ENCODE data around the gene CA14. TPM values are rescaled to one million over a fixed set of nuclear protein-coding genes. Genes with fewer than 3 reads are reported as not detected.

Gene CA14
- total RNA-seq, 1 donor from 2014 or later = not detected

DNA sequence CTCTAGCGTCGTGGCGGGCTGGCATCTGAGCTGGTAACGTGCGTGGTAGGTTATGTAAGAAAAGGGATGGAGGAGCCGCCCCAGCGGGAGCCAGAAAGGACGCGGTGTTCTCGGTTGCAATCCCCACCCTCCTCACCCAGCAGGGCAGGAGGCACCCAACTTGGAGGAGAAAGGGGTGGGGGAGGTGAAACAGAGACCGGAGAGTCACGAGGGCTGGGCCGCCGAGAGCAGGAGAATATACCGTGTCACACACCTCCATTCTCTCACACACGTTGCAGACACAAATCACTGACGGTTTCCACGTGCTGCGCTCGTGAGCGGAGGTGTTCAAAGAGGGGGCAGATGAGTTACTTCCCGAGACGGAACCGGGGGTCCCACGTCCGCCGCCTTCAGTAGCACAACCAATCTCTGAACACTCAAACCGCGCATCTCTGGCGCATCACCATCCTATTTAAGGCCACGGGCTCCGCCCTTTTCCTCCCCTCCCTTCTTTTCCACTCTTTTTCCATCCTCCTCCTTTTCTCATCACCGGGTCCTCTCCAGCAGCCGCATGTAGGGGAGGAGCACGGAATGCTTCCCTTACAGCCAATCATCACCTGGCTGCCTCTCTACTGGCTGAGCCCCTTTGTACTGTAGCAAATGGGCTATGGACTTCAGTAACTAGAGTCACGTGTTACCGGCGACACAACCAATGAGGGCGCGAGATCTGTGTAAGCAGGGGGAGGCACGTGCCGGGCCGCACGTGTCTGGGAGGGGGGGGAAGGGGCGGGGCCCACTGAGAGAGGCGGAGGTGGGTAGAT is 24.4 kb downstream of the CA14 start, which contains the start of gene CIART:
Gene CIART, plus strand, starts transcription at position 797 of the 800 bp plus-strand sequence. CDS start 714 bp downstream, outside the sequence.
- TF ChIP-seq, protein P1, sequence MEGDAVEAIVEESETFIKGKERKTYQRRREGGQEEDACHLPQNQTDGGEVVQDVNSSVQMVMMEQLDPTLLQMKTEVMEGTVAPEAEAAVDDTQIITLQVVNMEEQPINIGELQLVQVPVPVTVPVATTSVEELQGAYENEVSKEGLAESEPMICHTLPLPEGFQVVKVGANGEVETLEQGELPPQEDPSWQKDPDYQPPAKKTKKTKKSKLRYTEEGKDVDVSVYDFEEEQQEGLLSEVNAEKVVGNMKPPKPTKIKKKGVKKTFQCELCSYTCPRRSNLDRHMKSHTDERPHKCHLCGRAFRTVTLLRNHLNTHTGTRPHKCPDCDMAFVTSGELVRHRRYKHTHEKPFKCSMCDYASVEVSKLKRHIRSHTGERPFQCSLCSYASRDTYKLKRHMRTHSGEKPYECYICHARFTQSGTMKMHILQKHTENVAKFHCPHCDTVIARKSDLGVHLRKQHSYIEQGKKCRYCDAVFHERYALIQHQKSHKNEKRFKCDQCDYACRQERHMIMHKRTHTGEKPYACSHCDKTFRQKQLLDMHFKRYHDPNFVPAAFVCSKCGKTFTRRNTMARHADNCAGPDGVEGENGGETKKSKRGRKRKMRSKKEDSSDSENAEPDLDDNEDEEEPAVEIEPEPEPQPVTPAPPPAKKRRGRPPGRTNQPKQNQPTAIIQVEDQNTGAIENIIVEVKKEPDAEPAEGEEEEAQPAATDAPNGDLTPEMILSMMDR (IDR thresholded peaks at IDR 0.05) = no peak
- H3K9me3 Mint-ChIP-seq = peaks cover 4% of the 10 kb centered on the region
- H3K4me3 Mint-ChIP-seq = peak within 1 kb of the TSS; percentile 85
- DNase-seq (peak; percentile 39), ATAC-seq (ENCODE audit: low read depth) (peak; percentile 84)
- H3K27me3 Mint-ChIP-seq = peaks cover 3% of the 10 kb centered on the region
- ChIA-PET POLR2A (interaction anchor here (0.6 to 1.8 kb wide), 10 partner anchors 13 to 1173 kb away, joined by 3 to 9 read pairs (median 4); partner anchors contain the start of genes ANP32E, APH1A and RPRD2), CTCF (interaction anchor here (0.7 to 2.5 kb wide), 8 partner anchors 13 to 94 kb away, joined by 3 to 34 read pairs (median 4); partner anchors contain the start of genes APH1A and CA14)
- no peaks in the 10 kb centered on the region for H3K36me3 Mint-ChIP-seq (ENCODE audit: low read depth)
- intact Hi-C loops (cut with micrococcal nuclease) = loop anchor here (1.0 to 5.0 kb wide), 7 partner anchors 11 to 215 kb away; partner anchors contain the start of genes ANP32E, APH1A, MRPS21 and PRPF3
- peaks cover 20% of the 10 kb centered on the region for H3K4me1 Mint-ChIP-seq
- peak within 1 kb of the TSS; percentile 67 for H3K27ac Mint-ChIP-seq

DNA sequence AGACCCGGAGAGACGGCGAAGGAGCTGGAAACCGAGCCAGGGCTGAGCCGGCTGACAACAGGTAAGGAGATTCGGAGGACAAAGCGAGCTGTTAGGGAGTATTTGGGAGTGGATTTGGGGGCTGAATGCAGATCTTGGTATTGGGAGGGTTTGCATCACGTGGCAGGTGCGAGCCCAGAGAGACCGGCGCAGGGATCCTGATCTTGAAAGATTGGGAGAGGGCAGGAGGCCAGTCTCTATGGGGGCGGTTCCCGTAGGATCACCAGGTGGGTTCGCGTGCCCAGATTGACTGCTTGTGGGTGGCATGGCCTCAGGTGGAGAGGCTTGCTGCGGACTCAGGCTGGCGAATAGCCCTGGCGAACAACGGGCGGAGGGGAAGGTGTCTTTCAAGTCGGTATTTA is 25.0 kb downstream of the CA14 start:
- DNase-seq (peak; percentile 37), ATAC-seq (ENCODE audit: low read depth) (no peak)
- Mint-ChIP-seq H3K36me3 (ENCODE audit: low read depth) (no peaks in the 10 kb centered on the region), H3K27me3 (peaks cover 3% of the 10 kb centered on the region), H3K4me1 (peaks cover 20% of the 10 kb centered on the region), H3K27ac (peak overlapping the region; percentile 42), H3K9me3 (peaks cover 4% of the 10 kb centered on the region), H3K4me3 (peak overlapping the region; percentile 85)
- intact Hi-C loops (cut with micrococcal nuclease) = loop anchor here (1.0 to 5.0 kb wide), 5 partner anchors 11 to 215 kb away; partner anchors contain the start of genes ANP32E, MRPS21, PRPF3 and VPS45
- ChIA-PET POLR2A (interaction anchor here (0.9 to 1.8 kb wide), 4 partner anchors 13 to 396 kb away, joined by 3 to 8 read pairs (median 6); partner anchors contain the start of genes APH1A and RPRD2), CTCF (no interaction called here)
- TF ChIP-seq, protein P1 (IDR thresholded peaks at IDR 0.05) = no peak

DNA sequence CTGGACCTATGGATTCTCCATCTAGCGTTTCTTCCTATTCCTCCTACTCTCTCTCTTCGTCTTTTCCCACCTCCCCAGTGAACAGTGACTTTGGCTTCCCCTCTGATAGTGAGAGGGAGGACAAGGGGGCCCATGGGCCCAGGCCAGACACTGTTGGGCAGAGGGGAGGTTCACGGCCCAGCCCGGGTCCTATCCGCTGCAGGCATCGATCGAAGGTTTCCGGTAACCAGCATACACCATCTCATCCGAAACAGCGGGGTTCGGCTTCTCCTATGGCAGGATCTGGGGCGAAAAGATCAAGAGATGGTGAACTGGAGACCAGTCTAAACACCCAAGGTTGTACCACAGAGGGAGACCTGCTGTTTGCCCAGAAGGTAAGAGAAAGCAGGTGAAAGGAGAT is 25.7 kb downstream of the CA14 start:
- POLR2A ChIA-PET = interaction anchor here (0.9 to 1.3 kb wide), 2 partner anchors 14 to 49 kb away, joined by 3 to 7 read pairs; partner anchors contain the start of gene APH1A
- peak overlapping the region; percentile 12 for H3K4me3 Mint-ChIP-seq
- no peaks in the 10 kb centered on the region for H3K36me3 Mint-ChIP-seq (ENCODE audit: low read depth)
- TF ChIP-seq, protein P1 (IDR thresholded peaks at IDR 0.05) = no peak
- H3K4me1 Mint-ChIP-seq = peaks cover 20% of the 10 kb centered on the region
- no peak for ATAC-seq (ENCODE audit: low read depth)
- no peak overlapping the region for H3K27ac Mint-ChIP-seq
- peaks cover 4% of the 10 kb centered on the region for H3K9me3 Mint-ChIP-seq
- DNase-seq = no peak
- CTCF ChIA-PET = no interaction called here
- intact Hi-C loops (cut with micrococcal nuclease) = loop anchor here (5.0 kb wide), 2 partner anchors 39 to 216 kb away; partner anchors contain the start of genes PRPF3 and VPS45
- H3K27me3 Mint-ChIP-seq = peaks cover 3% of the 10 kb centered on the region

DNA sequence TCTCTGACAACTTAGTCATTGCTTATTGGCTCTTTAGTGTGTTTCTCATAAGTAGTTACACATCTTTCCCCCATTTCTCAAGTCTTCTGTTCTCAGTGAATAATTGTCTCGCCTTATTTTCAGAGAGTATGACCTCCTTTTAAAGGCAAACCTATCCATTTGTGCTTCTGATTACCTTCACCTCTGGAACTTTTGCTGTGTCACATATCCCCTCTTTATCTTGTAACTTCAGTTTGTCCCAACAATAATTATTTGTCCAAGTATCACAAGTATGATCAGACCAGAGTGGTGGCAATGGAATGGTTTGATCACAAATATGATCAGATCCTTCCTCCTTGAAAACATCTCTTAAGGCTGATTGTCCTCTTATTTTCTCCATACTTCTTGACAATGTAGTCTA is 30.8 kb downstream of the CA14 start:
- DNase-seq = no peak
- intact Hi-C loops (cut with micrococcal nuclease) = no loop called here
- no peak overlapping the region for H3K27ac Mint-ChIP-seq

More for the DNA sequence above, 30.8 kb downstream of the CA14 start:
- Mint-ChIP-seq H3K4me1 (peaks cover 7% of the 10 kb centered on the region), H3K4me3 (no peak overlapping the region), H3K27me3 (no peaks in the 10 kb centered on the region), H3K9me3 (no peaks in the 10 kb centered on the region), H3K36me3 (ENCODE audit: low read depth) (peaks cover under 1% of the 10 kb centered on the region)
- TF ChIP-seq, protein P1 (IDR thresholded peaks at IDR 0.05) = no peak
- no peak for ATAC-seq (ENCODE audit: low read depth)
- ChIA-PET POLR2A (no interaction called here), CTCF (no interaction called here)

Data from activated B cell treated with CpG ODN at 0.5 μM for 24 hours (primary cell).